ENCODE measurements around the gene IPO5.
A peak's percentile ranks its signal among the peaks of the same experiment; 100 is the strongest.
"Not testable (repeated sequence)": the region's sequence is repeated elsewhere in the genome, so short reads cannot be mapped to it uniquely, and the experiment has no call there.

IPO5 gene

DNA sequence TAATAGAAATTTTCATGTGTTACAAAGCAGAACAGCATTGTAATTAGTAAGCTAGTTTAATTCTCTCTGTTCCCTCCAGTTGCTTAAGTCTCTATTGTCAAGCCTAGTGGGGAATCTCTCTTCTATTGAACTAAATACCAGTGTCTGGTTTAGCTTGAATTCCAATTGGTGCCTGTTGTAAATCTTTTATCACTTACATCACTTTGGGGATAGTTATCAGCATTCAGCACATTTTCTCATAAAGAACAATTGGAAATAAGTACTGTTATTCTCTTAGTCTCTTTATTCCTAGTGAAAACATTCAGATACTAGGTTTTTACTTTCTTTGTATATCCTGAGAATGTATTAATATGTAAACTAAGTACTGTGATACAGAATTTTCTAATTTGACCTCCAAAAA lies 25.2 kb downstream of the IPO5 start:
- no peak overlapping the region for H3K27ac ChIP-seq (ENCODE audit: low read length)
- H3K9ac ChIP-seq (ENCODE audit: low read depth, low read length): peak overlapping the region; percentile 93
- H3K27me3 ChIP-seq (ENCODE audit: insufficient read depth, low read length): no peaks in the 10 kb centered on the region
- peaks cover 19% of the 10 kb centered on the region; the same call in 1 of the 2 replicates for H3K4me1 ChIP-seq (ENCODE audit: insufficient read depth, low read length)
- H3K4me3 ChIP-seq (ENCODE audit: low read length): peak overlapping the region; percentile 96
- peaks cover 37% of the 10 kb centered on the region for H3K36me3 ChIP-seq (ENCODE audit: insufficient read depth, low read depth, low read length)
- no peaks in the 10 kb centered on the region for H3K9me3 ChIP-seq (ENCODE audit: insufficient read depth, low read depth, low read length)

DNA sequence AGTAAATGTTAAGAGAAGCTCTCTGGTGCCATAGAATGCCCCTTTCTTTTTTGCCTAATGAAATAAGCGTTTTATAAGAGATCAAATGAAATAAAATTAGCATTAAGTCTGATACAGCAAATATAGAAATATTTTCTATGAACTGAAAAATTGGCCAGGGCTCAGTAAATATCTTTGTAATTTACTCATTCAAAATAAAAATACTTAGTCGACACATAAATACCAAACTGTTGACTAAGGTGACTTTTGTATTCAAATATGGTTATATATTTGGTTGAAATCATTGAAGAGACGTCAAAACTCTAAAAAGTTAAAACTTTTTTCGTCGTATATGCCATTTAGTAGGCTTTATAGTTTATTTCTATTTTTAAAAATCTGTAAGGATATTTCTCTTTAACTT lies 25.6 kb downstream of the IPO5 start:
- Histone ChIP-seq H3K9me3 (ENCODE audit: insufficient read depth, low read depth, low read length) (no peaks in the 10 kb centered on the region), H3K4me1 (ENCODE audit: insufficient read depth, low read length) (peaks cover 19% of the 10 kb centered on the region; the same call in 1 of the 2 replicates), H3K27me3 (ENCODE audit: insufficient read depth, low read length) (no peaks in the 10 kb centered on the region), H3K27ac (ENCODE audit: low read length) (no peak overlapping the region), H3K4me3 (ENCODE audit: low read length) (peak overlapping the region; percentile 96), H3K9ac (ENCODE audit: low read depth, low read length) (peak overlapping the region; percentile 93; the same call in 1 of the 2 replicates), H3K36me3 (ENCODE audit: insufficient read depth, low read depth, low read length) (peaks cover 39% of the 10 kb centered on the region)

DNA sequence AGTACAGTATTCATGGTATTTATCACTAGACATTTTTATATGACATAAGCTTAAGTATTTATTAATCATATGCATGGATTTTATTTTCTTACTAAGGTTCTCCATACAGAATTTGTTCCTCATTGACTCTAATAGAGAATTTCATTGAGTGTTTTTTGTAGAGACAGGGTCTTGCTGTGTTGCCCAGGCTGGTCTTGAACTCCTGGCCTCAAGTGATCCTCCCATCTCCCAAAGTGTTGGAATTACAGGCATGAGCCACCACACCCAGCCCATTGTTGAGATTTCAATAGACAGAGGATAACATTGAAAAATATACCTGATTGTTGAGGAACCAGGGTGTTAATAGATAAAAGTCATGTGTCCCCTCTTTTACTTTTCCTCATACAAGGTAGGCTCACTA lies 26.1 kb downstream of the IPO5 start:
- Histone ChIP-seq H3K4me1 (ENCODE audit: insufficient read depth, low read length) (peaks cover 18% of the 10 kb centered on the region; the same call in 1 of the 2 replicates), H3K9me3 (ENCODE audit: insufficient read depth, low read depth, low read length) (no peaks in the 10 kb centered on the region), H3K27me3 (ENCODE audit: insufficient read depth, low read length) (no peaks in the 10 kb centered on the region), H3K9ac (ENCODE audit: low read depth, low read length) (no peak overlapping the region), H3K36me3 (ENCODE audit: insufficient read depth, low read depth, low read length) (peaks cover 44% of the 10 kb centered on the region), H3K27ac (ENCODE audit: low read length) (no peak overlapping the region), H3K4me3 (ENCODE audit: low read length) (0 out of 2 replicates have a peak overlapping the region, but pooled peaks have one; percentile 96)

DNA sequence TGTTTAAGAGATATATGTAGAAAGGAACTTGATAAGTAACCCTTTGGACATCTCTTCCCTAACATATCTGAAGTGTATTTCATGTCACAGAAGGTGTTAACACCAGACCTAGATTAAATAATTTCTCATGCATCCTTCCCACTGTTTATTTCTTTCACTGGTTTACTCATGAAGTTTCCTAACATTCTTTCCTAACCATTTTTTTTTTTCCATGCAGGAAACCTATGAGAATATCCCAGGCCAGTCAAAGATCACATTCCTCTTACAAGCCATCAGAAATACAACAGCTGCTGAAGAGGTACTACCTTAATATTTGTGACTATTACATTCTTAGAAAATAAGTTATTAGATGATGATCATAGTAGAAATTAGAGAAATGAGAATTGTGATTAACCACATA lies 28.8 kb downstream of the IPO5 start:
- no peaks in the 10 kb centered on the region for H3K27me3 ChIP-seq (ENCODE audit: insufficient read depth, low read length)
- H3K4me3 ChIP-seq (ENCODE audit: low read length): no peak overlapping the region
- H3K9ac ChIP-seq (ENCODE audit: low read depth, low read length): no peak overlapping the region
- H3K9me3 ChIP-seq (ENCODE audit: insufficient read depth, low read depth, low read length): no peaks in the 10 kb centered on the region
- H3K36me3 ChIP-seq (ENCODE audit: insufficient read depth, low read depth, low read length): peaks cover 71% of the 10 kb centered on the region
- H3K27ac ChIP-seq (ENCODE audit: low read length): no peak overlapping the region
- peaks cover 12% of the 10 kb centered on the region; the same call in 1 of the 2 replicates for H3K4me1 ChIP-seq (ENCODE audit: insufficient read depth, low read length)

DNA sequence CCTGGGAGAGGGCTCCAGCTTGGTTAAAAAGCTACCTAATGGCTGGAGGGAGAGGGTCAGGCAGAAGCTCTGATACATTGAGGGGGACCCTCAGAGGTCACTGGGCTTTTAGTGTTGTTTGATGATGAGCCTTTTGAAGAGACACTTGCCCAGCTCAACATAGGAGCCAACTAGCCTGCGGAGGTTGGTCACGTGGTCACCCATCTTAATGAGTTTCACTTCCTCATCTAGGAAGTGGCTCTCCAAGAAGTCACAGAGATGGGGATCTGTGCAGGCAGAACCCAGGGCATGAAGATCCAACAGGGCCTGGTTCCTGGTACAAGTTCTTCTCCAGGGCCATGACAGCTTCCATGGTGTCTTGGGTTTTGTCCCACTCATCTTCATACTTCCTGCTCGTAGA lies 33.4 kb downstream of the IPO5 start:
- Histone ChIP-seq H3K27me3 (ENCODE audit: insufficient read depth, low read length) (no peaks in the 10 kb centered on the region), H3K27ac (ENCODE audit: low read length) (no peak overlapping the region), H3K9ac (ENCODE audit: low read depth, low read length) (no peak overlapping the region), H3K4me3 (ENCODE audit: low read length) (no peak overlapping the region), H3K4me1 (ENCODE audit: insufficient read depth, low read length) (no peaks in the 10 kb centered on the region), H3K36me3 (ENCODE audit: insufficient read depth, low read depth, low read length) (peaks cover 98% of the 10 kb centered on the region), H3K9me3 (ENCODE audit: insufficient read depth, low read depth, low read length) (no peaks in the 10 kb centered on the region)

DNA sequence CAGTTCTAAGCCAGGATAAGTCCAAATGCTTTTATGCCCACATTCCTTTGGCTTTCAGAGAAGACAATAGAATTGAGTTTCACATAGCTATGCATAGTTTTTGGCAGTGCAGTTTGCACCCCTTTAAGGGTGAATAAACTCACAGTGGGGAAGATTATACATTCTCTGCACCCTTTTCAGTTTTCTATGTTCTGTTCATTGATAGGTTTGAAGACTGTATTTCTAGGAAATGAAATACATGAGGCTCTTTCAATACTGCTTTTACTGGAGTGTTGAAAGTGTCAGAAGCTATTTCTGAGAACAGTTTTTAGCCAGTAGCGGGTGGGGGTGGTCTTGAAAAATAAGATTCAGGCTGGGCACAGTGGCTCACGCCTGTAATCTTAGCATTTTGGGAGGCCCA lies 46.2 kb downstream of the IPO5 start:
- peaks cover 97% of the 10 kb centered on the region for H3K36me3 ChIP-seq (ENCODE audit: insufficient read depth, low read depth, low read length)
- H3K27me3 ChIP-seq (ENCODE audit: insufficient read depth, low read length): no peaks in the 10 kb centered on the region
- H3K27ac ChIP-seq (ENCODE audit: low read length): no peak overlapping the region
- H3K9ac ChIP-seq (ENCODE audit: low read depth, low read length): no peak overlapping the region
- H3K4me3 ChIP-seq (ENCODE audit: low read length): no peak overlapping the region
- no peaks in the 10 kb centered on the region for H3K9me3 ChIP-seq (ENCODE audit: insufficient read depth, low read depth, low read length)
- H3K4me1 ChIP-seq (ENCODE audit: insufficient read depth, low read length): no peaks in the 10 kb centered on the region

DNA sequence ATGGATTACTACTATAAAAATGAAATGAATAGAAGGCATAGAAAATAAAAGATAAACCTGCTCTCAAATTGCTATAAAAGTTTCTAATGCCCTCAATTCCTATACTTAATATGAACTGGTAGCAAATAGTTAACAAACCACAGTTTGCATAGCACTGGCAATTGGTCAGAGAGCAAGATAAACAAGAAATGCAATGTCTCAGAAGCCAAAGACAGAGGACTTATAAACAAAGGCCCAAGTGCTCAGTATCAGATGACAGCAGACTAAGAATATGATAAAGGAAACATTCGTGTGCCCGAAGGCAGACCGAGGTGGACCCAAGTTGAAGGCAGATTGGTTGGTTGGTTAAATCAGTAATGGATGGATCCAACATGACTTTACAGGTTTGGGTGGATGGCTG lies 50.6 kb downstream of the IPO5 start:
- H3K27ac ChIP-seq (ENCODE audit: low read length): no peak overlapping the region
- H3K36me3 ChIP-seq (ENCODE audit: insufficient read depth, low read depth, low read length): peaks cover 95% of the 10 kb centered on the region
- H3K4me1 ChIP-seq (ENCODE audit: insufficient read depth, low read length): no peaks in the 10 kb centered on the region
- no peak overlapping the region for H3K4me3 ChIP-seq (ENCODE audit: low read length)
- H3K27me3 ChIP-seq (ENCODE audit: insufficient read depth, low read length): no peaks in the 10 kb centered on the region
- no peaks in the 10 kb centered on the region for H3K9me3 ChIP-seq (ENCODE audit: insufficient read depth, low read depth, low read length)
- no peak overlapping the region for H3K9ac ChIP-seq (ENCODE audit: low read depth, low read length)

DNA sequence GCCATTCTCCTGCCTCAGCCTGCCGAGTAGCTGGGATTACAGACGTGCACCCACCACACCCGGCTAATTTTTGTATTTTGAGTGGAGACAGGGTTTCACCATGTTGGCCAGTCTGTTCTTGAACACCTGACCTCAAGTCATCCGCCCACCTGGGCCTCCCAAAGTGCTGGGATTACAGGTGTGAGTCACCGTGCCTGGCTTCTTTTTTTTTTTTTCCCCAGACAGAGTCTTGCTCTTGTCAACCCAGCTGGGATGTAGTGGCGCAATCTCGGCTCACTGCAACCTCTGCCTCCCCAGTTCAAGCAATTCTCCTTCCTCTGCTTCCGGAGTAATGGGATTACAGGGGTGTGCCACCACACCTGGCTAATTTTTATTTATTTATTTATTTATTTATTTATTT lies 51.5 kb downstream of the IPO5 start:
- peaks cover 96% of the 10 kb centered on the region for H3K36me3 ChIP-seq (ENCODE audit: insufficient read depth, low read depth, low read length)
- H3K27me3 ChIP-seq (ENCODE audit: insufficient read depth, low read length); H3K4me1 ChIP-seq (ENCODE audit: insufficient read depth, low read length); H3K9me3 ChIP-seq (ENCODE audit: insufficient read depth, low read depth, low read length); H3K27ac ChIP-seq (ENCODE audit: low read length); H3K9ac ChIP-seq (ENCODE audit: low read depth, low read length); H3K4me3 ChIP-seq (ENCODE audit: low read length): not testable (repeated sequence)

DNA sequence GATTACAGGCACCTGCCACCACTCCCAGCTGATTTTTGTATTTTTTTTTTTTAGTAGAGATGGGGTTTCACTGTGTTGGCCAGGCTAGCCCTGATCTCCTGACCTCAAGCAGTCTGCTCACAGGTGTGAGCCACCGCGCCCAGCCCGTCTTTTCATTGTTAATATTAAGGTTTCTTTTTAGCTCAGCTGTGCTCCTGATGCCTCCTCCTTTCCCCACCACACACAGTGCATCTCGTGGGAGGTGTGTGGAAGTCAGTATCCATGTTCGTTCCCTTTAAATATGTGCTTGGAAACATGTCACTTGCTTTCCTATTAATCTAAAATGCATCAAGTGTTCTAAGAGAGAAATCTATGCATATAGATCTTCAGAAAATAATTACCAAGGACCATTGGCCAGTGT lies 53.5 kb downstream of the IPO5 start:
- H3K27ac ChIP-seq (ENCODE audit: low read length): no peak overlapping the region
- no peaks in the 10 kb centered on the region for H3K27me3 ChIP-seq (ENCODE audit: insufficient read depth, low read length)
- H3K9ac ChIP-seq (ENCODE audit: low read depth, low read length): no peak overlapping the region
- peaks cover 96% of the 10 kb centered on the region for H3K36me3 ChIP-seq (ENCODE audit: insufficient read depth, low read depth, low read length)
- no peaks in the 10 kb centered on the region for H3K4me1 ChIP-seq (ENCODE audit: insufficient read depth, low read length)
- no peak overlapping the region for H3K4me3 ChIP-seq (ENCODE audit: low read length)
- no peaks in the 10 kb centered on the region for H3K9me3 ChIP-seq (ENCODE audit: insufficient read depth, low read depth, low read length)

DNA sequence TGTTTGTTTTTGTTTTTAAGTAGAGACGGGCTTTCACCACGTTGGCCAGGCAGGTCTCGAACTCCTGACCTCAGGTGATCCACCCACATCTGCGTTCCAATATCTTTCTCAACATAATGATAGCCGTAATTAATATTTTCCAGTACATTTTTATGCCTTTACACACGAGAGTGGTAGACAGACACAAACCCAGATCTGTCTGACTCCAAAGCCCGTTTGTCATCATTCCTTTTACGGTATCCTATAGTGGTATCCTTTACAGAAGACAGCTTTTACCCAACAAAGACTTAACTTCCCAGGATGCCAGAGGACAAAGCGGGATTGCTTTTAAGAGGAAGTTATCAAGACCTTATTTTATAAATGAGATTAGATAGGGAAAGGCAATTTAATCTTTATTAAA lies 59.8 kb downstream of the IPO5 start:
- peaks cover 99% of the 10 kb centered on the region for H3K36me3 ChIP-seq (ENCODE audit: insufficient read depth, low read depth, low read length)
- no peaks in the 10 kb centered on the region for H3K9me3 ChIP-seq (ENCODE audit: insufficient read depth, low read depth, low read length)
- no peak overlapping the region for H3K9ac ChIP-seq (ENCODE audit: low read depth, low read length)
- no peaks in the 10 kb centered on the region for H3K4me1 ChIP-seq (ENCODE audit: insufficient read depth, low read length)
- H3K27me3 ChIP-seq (ENCODE audit: insufficient read depth, low read length): no peaks in the 10 kb centered on the region
- H3K4me3 ChIP-seq (ENCODE audit: low read length): no peak overlapping the region
- H3K27ac ChIP-seq (ENCODE audit: low read length): no peak overlapping the region

DNA sequence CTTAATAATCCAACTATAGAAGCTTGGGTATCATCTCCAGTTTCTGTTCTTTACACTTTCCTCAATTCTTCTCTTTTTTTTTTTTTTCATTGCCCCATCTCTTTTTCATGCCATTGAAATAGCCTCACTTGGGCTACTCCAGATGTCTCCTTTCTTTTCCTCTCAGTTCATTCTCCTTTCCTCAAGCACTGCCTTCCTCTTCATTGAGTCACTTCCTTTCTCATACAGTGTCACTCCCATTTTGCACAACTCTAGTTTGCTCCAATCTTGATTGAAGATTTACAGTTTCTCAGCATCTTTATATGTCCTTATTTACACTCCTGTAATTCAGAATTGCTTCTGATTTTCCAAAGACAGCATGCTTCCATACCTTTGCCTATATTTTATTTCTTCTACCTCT lies 61.3 kb downstream of the IPO5 start:
- Histone ChIP-seq H3K4me1 (ENCODE audit: insufficient read depth, low read length) (0 out of 2 replicates have a peak, but pooled peaks cover 2% of the 10 kb centered on the region), H3K27me3 (ENCODE audit: insufficient read depth, low read length) (no peaks in the 10 kb centered on the region), H3K9me3 (ENCODE audit: insufficient read depth, low read depth, low read length) (no peaks in the 10 kb centered on the region), H3K36me3 (ENCODE audit: insufficient read depth, low read depth, low read length) (peaks cover 99% of the 10 kb centered on the region), H3K9ac (ENCODE audit: low read depth, low read length) (no peak overlapping the region), H3K4me3 (ENCODE audit: low read length) (no peak overlapping the region), H3K27ac (ENCODE audit: low read length) (no peak overlapping the region)

DNA sequence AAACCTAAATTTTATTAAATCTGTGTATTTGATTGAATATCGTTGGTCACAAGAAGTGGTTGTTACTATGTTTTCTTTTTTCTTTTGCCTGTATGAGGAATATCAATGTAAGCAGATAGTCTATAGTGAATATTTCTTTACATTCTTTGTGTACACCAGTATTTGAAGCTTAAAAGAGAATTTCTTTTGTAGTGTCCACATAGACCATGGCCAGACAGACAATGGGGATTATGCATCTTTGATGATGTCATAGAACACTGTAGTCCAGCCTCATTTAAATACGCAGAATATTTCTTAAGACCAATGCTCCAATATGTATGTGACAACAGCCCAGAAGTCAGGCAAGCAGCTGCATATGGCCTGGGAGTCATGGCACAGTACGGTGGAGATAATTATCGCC lies 64.8 kb downstream of the IPO5 start:
- no peak overlapping the region for H3K4me3 ChIP-seq (ENCODE audit: low read length)
- no peaks in the 10 kb centered on the region for H3K9me3 ChIP-seq (ENCODE audit: insufficient read depth, low read depth, low read length)
- no peaks in the 10 kb centered on the region for H3K27me3 ChIP-seq (ENCODE audit: insufficient read depth, low read length)
- H3K4me1 ChIP-seq (ENCODE audit: insufficient read depth, low read length): 0 out of 2 replicates have a peak, but pooled peaks cover 2% of the 10 kb centered on the region
- no peak overlapping the region for H3K9ac ChIP-seq (ENCODE audit: low read depth, low read length)
- no peak overlapping the region for H3K27ac ChIP-seq (ENCODE audit: low read length)
- H3K36me3 ChIP-seq (ENCODE audit: insufficient read depth, low read depth, low read length): peaks cover 99% of the 10 kb centered on the region
